NCI-H1417 treated with DMSO at 0.1 percent for 48 hours (cell line): ENCODE measurements around the gene CCDC175.

Experiments used
- DNase-seq: peaks from one replicate; lab custom pipeline; 2025; lab: John Stamatoyannopoulos, UW

The CCDC175 gene

DNA sequence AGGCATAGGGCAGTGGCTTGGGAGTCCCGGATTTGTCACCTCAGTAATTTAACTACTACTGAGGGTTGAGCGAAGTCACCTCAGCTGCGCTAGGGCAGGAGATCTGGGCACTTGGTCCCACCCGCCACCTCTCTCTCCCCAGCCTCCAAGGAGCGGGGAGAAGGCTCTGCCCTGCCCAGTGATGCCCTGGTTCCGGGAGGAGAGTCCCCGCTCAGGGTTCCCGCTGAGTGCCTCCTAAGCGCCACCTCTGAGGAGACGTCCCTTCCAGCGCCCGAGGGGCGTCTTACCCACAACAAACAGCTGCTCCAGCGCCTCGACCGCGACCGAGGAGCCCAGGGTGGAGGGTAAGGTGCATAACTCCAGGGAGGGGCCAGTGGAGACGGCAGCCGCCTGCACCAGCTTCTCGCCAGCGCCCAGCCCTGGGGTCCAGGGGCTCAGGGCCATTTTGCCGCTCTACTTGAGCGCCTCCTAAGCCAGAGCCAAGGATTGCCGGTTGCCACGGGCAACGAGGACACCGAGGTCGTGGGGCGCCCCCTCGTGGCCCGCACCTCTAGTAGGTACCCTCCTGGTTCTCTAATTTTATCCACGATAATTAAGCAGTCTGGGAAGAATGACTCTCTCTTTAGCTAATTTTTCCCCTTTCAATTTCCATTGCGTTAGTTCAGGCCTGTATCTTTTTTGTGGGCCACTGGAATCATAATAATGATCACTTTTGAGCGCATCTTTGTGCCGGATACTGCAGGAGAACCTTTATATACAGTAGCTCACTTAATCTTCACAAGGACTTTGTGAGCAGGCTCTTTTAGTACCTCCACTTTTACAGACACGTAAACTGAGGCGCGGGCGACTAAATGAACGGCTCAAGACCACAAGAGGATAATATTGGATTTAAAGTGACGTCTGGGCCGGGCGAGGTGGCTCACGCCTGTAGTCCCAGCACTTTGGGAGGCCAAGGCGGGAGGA, at the start of gene CCDC175:
CCDC175 (minus strand) TSS at position 481 of the 963 bp plus-strand sequence; CDS start at position 444, 37 bp downstream.
- DNase-seq, result no peak

DNA sequence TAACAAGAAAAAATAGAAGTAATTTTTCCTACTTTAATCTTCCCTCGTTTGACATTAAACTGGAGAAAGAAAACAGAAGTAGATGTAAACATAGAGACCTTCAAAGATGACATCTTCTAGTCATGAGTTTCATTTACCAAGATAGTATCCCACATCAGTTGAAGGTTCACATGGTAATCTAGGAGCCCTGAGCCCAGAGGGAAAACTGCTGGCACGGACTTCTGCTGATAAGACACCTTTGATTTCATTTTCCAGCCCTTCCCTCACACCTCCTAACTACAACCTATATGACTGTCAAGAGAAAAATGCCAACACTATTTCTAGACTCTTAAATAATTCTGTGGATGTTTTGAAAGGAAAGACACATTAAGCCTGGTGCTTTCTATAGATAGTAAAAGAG, 46.0 kb upstream of the CCDC175 start:
- no peak for DNase-seq

DNA sequence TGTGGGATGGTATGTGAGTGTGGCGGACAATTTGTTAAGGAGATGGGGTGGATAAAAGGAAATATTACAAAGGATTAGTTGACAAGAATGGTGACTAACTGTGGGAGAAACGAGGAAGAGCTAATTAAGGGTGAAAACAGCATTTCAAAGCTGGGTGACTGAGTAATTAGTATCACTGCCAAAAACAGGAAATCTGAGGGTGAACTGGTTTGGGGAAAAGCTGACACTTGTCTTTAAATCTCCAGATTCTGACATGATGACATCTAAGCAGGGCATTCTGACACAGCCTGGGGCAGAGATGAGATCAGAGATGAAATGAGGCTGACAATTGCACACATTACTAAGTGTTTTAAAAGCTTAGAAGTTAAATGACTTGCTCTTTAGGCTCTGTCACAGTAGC, 42.4 kb upstream of the CCDC175 start:
- no peak for DNase-seq

DNA sequence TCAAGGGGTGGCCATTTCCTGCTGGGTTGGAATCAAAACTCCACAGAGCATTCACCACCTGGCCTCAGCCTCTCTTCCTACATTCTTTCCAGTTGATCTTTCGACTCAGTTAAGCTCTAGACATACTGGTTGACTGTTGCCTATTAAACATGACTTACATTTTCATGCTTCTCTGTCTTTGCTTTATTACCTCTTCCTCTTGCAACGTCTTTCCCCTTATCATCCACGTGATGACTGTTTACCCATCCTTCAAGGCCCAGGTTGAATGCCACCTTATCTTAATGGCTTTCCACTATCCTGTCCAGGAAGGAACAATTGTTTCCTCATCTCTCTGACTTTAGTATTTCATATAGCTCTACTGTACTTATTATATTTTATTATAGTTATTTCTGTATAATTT, 24.4 kb upstream of the CCDC175 start:
- DNase-seq, result no peak

DNA sequence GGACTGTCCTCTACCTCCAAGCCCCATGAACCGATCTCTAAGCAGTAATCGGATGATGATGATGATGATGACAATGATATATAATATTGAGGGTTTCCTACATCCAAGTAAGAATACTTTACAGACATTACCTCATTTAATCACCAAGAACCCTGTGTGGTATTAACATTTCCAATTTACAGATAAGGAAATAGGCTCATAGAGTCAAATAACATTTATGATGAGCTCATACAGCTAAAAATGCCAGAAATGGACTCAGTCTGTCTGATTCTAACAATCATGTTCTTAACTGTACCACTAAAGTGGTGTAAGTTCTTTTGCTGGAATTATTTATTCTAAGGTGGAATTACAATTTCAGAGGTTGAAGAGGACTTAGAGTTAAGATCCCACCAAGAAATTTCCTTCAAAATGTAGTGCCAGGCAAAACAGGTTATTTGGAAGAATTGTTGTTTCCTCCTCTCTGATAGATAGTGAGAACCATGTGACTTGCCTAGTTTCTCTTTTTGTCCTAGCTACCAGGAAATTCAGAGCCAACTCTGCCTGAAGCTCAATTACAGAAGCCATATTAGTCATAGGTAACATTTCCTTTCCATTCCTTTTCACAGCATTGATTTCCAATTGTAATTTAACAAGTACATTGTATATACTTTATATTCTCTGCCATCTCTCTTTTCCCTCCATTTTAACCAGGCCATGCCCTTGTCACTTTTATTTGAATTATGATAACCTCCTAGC, 23.8 kb upstream of the CCDC175 start:
- no peak for DNase-seq

DNA sequence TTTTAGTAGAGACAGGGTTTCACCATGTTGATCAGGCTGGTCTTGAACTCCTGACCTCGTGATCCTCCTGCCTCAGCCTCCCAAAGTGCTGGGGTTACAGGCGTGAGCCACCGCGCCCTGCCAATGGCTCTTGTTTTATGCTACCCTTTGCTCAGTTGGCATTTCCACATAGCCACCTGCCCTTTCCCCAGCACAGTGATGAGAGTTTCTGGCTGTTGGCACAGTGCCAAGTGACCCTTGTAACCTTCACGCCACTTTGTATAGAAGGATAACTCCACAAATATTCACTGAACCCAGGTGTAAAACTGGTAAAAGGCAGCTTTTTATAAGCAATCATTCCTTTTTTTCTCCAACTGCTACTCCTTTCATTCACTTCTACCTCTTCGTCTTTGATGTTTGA, 18.5 kb upstream of the CCDC175 start:
- no peak for DNase-seq

DNA sequence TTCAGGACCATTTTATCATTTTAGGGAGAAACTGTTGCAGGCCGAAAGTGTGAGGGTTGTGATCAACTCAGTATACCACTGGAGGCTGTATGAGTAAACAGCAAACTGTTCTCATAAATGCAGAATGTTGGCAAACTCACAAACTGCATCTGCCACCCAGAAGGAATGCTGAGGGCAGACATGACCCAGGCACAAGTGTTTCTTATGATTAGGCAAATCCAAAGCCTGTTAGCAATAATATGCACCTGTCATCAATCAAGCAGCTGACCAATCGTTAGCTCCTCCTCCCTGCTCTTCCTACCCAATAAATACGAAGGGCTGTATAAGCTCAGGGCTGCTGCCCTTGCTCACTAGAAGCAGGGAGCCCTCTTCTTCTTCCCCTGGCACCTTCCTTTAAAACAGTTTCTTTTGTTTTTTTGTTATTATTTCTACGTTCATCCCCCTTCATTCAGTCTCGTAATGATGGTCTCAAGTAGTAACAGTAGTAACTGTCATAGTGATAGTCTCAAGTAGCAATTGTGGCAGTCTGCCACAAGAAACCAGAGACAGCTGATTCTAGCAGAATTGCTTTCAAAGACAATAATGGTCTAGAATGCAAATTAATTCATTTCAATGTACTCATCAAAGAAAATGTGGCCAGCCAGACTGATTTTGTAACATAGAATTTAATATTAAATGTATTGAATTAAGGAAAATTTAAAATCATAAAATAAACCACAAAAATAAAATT, 15.2 kb upstream of the CCDC175 start:
- DNase-seq, result no peak

DNA sequence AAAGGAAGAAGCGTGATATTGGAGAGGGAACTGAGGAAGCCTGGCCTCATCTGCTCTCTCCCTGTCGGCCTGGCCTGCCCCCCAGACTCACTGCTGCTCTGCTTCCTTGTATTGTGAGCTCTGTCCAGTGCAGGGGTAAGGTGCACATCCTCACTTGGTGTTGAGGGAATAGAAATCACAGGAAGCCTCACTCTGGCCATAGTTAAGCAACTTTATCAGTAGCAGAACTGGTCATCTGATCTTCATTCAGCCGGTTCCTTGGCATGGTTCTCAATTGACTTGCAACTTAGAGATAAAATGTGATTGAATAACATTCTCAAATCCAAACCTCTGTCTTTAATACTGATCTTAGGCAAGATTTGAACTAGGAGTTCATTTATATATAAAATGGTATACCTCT, 11.5 kb upstream of the CCDC175 start:
- DNase-seq, result no peak

DNA sequence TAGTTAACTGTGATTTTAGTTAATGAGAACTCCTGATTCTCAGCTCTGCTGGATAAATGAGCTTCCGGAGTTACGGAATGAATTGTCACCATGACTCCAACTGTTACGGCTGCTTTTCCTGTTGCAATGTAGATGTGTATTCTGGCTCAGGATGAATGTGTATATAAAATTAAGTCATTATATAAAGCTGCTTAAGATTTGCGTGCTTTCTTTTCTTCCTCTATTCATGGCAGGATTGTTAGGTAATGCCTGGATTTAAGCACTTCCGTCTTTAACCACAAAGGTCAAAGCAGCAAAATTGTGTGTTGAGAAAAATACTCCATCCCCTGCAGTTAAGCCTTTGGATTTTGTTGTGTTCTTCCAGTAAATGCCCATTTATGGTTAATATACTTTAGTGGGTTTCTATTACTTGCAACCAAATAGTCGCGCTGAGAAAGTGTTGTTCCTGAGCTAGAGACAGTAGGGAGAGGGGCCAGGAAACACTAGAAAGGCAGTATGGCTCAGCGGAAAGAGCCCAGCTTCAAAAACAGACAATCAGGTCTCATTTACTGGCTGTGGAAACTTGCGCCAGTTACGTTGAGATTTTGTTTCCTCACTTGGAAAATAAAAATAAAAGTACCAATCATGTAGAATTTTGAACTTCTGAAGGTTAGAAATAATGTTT, 9.4 kb upstream of the CCDC175 start:
- DNase-seq, result no peak

DNA sequence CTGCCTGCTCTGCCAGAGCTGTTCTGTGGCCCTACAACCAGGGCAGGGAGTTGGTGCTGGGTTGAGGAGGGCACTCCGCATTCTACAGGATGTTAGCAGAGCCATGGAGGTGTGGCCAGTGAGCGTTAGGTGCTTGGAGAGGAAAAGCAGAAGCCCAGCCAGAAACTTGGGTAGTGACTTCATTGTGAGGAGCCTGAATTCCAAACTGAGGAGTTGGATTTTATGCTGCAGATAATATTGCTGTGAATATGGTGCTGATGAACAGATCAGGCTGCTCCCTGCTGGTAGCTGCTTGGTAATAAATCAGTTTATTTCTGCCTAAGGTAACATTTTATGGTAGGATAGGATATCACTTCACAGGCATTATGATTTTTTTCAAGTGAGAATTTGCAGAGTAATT, 7.1 kb upstream of the CCDC175 start:
- no peak for DNase-seq

DNA sequence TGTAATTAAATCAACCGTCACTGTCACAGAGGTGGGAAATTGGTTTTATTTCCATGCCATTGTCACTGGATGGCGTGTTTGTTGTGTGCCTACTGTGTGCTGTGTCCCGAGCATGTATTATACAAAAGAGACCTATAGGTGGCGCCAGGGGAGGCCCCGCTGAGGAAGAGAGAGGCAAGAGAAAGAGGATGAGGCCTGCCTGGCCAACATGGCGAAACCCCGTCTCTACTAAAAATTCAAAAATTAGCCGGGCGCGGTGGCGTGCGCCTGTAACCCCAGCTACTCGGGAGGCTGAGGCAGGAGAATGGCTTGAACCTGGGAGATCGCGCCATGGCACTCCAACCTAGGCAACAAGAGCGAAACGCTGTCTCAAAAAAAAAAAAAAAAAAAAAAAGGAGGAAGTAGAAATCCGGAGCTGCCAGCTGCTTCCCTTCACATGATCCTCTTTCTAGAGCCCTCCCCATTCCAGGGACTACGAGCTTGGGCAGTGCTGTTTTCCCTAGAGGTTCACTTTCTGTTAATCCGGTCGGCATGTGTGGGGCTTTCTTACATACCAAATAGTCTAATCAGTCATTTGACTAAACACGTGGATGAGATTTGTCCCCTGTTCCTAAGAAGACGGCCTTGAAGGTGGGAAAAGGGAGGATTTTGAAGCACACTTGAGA, 6.4 kb upstream of the CCDC175 start:
- DNase-seq, result no peak

DNA sequence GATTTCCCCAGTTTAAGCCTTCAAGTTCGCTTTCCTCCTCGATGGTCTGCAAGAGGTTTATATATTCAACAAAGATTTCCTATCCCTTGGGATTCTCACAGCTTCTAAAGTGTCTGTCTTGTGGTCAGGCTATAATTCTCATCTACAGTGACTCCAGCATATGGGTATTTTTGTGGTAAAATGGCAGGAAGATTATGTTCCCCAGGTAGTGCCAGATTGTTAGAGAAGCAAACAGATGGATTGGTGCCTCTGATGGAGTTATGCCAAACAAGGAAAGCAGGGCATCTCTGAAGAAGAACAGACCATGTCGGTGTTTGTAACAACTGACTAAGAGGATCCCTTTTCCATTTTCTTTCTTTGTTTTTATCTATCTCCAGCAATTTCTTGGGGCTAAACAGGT, 5.5 kb upstream of the CCDC175 start:
- no peak for DNase-seq

DNA sequence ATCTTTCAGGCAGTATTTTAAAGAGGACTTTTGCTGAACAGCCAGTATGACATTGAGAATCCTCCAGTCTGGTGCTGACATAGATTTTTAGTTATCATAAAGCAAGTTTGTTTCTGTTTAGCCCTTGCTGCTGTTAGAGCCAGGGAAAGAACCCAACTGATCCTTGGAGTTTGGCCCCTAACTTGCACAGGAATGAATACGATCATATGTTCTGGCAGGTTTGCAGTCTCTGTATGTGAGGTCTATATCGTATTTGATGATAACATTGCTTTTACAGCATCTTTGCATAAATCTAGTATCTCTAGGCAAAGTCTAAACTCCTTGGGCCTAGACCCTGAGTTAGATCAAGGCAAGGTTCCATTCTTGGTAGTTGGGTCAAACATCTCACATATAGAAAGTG, 4.3 kb upstream of the CCDC175 start:
- DNase-seq, result no peak

DNA sequence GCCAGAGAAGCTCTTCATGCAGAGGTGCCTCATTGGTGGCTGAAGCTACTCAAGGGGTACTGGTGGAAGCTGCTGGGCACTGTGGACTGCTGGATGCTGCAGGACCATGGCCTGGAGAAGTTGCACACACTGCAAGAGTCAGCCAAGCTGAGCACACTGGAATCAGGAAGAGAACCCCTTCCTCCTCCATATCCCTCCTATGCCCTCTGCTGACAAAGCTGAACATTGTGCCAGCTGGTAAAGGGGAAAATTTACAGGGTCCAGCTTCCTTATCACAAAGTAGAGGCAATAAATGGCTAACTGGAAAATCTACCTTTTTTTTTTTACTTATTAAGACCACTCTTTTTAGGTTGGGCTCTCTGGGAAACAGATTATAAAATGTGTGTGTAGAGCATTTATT, 6.5 kb downstream of the CCDC175 start:
- no peak for DNase-seq

DNA sequence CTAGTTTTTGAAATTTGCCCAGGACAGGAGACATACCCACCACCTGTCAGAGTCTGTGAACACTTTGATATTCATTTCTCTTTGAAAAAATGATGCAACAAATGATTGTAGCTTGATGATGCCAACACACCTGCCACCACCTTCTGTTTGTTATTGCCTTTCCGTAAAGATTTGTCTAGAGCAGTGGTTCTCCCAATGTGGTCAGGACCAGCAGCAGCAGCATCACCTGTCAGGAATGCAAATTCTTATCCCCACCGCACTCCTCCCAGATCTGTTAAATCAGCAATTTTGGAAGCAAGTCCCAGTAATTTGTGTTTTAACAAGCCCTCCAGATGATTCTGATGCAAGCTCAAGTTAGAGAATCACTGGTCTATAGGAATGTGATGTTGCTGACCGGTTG, 9.9 kb downstream of the CCDC175 start:
- DNase-seq, result no peak

DNA sequence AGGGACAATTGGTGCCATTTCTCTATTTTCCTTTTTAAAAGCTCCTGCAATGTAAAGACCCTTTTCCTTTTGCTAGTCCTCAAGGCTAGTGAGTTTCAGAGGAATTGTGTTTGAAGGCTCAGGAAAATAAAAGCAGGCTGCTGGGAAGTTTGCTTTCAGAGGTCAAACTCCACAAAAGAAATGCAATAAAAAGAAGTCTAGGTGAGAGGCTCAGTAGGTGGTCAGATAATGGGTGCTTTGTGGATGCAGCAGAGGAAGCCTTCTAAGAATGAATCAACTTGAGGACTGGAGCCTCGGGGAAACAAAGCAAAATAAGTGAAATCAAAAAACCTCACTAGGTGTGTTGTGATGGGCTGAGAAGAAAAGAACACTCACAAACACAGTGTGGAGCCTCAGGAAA, 10.3 kb downstream of the CCDC175 start:
- DNase-seq, result no peak

DNA sequence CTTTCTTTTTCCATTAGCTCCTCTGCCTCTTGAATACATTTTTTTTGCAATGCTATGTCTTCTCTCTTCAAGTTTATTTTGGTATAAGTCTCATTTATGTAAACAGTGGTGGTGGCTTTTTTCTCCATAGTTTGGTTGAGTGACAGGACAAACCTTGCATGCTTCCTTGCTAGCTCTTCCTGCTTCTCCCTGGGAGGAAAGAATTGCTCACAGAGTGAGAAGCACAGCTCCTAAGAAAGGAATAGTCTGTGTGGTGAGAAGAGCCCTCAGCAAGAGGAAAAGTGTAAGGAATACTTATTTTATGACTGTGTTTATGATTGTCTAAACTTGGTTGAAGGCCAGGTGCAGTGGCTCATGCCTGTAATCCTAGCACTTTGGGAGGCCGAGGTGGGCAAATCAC, 11.5 kb downstream of the CCDC175 start:
- no peak for DNase-seq

DNA sequence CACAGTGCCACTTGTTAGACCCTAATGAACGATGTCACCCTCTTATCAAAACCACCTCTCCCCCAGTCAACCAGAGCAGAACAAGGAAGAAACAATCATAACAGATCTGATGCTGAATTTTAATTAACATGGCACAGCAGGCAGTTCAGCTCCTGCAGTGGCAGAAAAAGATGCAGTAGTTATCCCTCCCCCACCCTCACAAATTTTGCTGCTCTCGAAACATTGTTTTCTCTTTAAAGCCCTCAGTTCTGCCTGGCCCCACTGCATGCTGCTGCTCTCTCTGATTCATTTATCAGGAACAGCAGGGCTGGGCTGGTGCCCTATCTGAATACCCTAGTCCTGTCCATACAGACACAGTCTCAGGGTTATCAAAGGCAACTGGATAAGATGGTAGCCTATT, 12.2 kb downstream of the CCDC175 start:
- no peak for DNase-seq

DNA sequence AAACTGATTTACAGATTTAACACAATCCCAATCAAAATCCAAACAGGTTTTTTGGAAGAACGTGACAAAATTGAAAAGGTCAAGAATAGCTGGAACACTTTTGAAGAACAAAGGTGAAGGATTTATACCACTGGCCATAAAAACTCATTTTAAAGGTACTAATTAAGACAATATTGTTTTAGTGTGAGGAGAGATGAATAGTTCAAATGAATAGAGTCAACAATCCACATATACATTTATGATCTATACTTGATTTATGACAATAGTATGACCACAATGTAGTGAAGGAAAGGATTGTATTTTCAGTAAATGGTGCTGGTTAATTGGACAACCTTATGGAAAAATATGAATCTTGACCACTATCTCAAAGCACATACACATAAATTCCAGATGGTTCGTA, 29.3 kb downstream of the CCDC175 start:
- DNase-seq, result no peak

DNA sequence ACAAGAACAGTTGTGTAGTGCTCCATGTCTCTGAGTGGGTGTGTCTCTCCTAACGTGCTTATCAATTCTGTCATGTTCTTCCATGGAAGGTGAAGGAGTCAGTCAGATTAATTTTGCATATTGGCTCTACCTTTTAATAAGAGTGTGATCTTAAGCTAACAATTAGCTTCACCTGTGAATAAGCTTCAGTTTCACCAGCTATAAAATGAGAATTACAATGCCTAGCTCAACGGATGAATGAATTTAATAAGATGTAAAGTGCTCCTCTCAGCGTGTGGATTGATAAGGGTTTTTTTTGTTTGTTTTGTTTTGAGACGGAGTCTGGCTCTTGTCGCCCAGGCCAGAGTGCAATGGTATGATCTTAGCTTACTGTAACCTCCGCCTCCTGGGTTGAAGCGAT, 32.7 kb downstream of the CCDC175 start:
- DNase-seq, result no peak

DNA sequence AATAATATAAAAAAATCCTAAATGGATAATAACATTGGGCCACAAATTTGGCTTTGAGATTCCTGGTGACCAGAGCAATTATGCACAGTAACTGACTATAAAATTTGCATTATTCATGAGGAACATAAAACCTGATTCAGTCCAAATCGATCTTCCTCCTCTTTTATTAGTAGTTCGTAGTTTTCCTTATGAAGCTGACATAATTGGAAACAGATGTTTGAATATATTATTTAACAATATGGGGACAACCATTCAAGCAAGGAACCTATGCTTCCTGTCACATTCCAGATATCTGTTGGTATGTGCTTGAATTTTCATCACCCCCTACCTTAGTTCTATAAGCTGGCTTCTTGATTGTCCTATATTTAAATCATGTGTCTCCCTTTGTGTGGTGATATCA, 34.9 kb downstream of the CCDC175 start:
- no peak for DNase-seq

DNA sequence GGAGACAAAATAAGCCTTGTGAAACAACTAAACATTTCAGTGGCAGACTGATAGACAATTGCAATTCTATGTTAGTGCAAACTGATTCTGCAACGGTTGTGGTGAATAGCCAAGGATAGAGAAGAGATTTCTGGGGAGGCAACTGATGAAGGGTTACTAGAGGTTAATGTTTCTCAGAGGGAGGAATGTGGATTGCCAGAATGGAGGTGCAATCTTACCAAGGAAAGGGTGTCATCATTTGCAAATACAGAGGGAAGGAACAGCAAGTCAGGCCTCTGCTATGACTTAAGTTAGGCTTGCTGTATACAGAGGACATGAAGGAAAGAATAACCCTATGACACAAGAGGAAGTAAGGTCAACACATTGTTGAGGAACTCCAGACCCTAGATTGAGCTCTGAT, 35.8 kb downstream of the CCDC175 start:
- DNase-seq, result no peak
